ENCODE measurements around the gene RTEL1. TPM values are rescaled to one million over a fixed set of nuclear protein-coding genes. Genes with fewer than 3 reads are reported as not detected.
A peak's percentile ranks its signal among the peaks of the same experiment; 100 is the strongest.

The RTEL1 gene
- total and polyA plus RNA-seq, 9 of the 15 experiments (the other 6 are each of a cell fraction or from before 2014, with no cell fraction given): 0.36 to 61.0 (median 17.9) TPM

DNA sequence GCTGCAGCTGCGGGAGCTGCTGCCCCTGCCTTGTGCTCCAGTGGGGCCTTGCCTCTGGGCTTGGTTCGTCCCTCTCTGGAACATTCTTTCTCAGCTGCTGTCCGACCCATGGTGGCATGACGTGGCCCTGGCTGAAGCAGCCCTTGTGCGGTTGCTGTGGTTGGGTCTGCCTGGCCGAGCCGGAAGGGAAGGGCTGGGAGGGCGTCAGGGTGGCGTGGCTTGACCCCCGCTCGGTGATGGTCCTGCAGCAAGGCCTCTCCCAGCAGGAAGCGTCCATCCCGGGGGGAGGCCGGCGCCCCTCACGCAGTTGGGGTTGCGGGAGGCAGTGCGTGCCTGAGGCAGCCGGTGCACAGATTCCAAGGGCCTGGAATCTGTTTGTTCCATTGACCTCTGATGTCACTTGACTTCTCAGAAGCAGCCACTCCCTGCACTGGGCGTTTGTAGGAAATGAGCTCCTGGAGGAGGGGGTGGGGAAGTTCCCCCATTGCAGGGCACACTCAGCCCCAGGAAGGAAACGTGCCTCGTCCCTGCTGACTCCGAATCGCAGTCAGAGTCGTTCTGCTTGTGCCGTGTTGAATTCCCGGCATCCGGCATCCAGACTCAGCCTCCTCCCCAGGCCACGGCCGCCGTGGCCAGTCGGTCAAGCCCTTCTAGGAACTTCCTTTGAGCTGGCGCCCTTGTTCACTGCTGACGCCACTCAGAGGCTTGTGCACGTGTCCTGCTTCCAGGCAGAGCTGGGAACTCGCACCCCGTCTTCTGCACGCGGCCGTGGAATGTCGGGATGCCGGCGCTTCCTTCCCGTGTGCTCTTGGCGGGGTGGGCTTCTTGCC, 28.6 kb downstream of the RTEL1 start (continued):
- TF ChIP-seq MBD1 (CRISPR knock-in tag; IDR thresholded peaks at IDR 0.05) (no peak), NCOA2 (IDR thresholded peaks at IDR 0.05; ENCODE audit: partially characterized antibody in 2 of 2) (no peak), ZNF318 (IDR thresholded peaks at IDR 0.05; ENCODE audit: borderline replicate concordance in 1 of 2, low read depth in 1 of 2) (no peak), CREM (IDR thresholded peaks at IDR 0.05; ENCODE audit: low read depth) (no peak), KDM2B (CRISPR knock-in tag; IDR thresholded peaks at IDR 0.05) (no peak), ZNF431 (CRISPR knock-in tag; IDR thresholded peaks at IDR 0.05) (no peak), TAF7 (tag; IDR thresholded peaks at IDR 0.05) (no peak), ZNF324 (CRISPR knock-in tag; IDR thresholded peaks at IDR 0.05) (0 out of 2 replicates have a peak, but pooled peaks have one; percentile 11), PCBP1 (IDR thresholded peaks at IDR 0.05; ENCODE audit: low read depth, low read length, poor library complexity, severe bottlenecking) (no peak), GTF2F1 (IDR thresholded peaks at IDR 0.05; ENCODE audit: low read depth, low read length) (no peak), ZFP30 (CRISPR knock-in tag; IDR thresholded peaks at IDR 0.05; ENCODE audit: borderline replicate concordance) (no peak), ZBTB1 (CRISPR knock-in tag; IDR thresholded peaks at IDR 0.05; ENCODE audit: borderline replicate concordance, low read depth) (peak; percentile 89), FUS (optimal IDR thresholded peaks at IDR 0.05; ENCODE audit: low read depth, low read length) (no peak), CBFA2T2 (conservative IDR thresholded peaks at IDR 0.05) (no peak), ARHGAP35 (IDR thresholded peaks at IDR 0.05; ENCODE audit: partially characterized antibody) (no peak)
- TF ChIP-seq, protein P1, sequence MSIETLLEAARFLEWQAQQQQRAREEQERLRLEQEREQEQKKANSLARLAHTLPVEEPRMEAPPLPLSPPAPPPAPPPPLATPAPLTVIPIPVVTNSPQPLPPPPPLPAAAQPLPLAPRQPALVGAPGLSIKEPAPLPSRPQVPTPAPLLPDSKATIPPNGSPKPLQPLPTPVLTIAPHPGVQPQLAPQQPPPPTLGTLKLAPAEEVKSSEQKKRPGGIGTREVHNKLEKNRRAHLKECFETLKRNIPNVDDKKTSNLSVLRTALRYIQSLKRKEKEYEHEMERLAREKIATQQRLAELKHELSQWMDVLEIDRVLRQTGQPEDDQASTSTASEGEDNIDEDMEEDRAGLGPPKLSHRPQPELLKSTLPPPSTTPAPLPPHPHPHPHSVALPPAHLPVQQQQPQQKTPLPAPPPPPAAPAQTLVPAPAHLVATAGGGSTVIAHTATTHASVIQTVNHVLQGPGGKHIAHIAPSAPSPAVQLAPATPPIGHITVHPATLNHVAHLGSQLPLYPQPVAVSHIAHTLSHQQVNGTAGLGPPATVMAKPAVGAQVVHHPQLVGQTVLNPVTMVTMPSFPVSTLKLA (conservative IDR thresholded peaks at IDR 0.05): no peak
